Duodenal mucosa (tissue), 2 donors: ENCODE results near the gene EN1.

Experiments used
- H3K27ac ChIP-seq: one replicate; pipeline ENCODE4 v1.7.0; 2013; ENCODE audit warnings: low read depth, low read length
- H3K27me3 ChIP-seq, 2 donors: one replicate each; pipeline ENCODE4 v1.7.0; 2013; ENCODE audit warnings: low read length in 2 of 2, control low read depth in 1 of 2; ENCODE audit not compliant: insufficient read depth in 2 of 2, control insufficient read depth in 1 of 2
- H3K36me3 ChIP-seq, 2 donors: one replicate each; pipeline ENCODE4 v1.7.0; 2013; ENCODE audit warnings: low read length in 2 of 2, control low read depth in 1 of 2; ENCODE audit not compliant: insufficient read depth in 2 of 2, control insufficient read depth in 1 of 2
- H3K4me1 ChIP-seq, 2 donors: one replicate each; pipeline ENCODE4 v1.7.0; 2013; ENCODE audit warnings: low read length in 2 of 2, control low read depth in 1 of 2; ENCODE audit not compliant: insufficient read depth in 2 of 2, control insufficient read depth in 1 of 2
- H3K4me3 ChIP-seq, 2 donors: one replicate each; pipeline ENCODE4 v1.7.0; 2013; ENCODE audit warnings: low read length in 2 of 2, low read depth in 1 of 2
- H3K9ac ChIP-seq, 2 donors: one replicate each; pipeline ENCODE4 v1.7.0; 2013; ENCODE audit warnings: low read length in 2 of 2, low read depth in 1 of 2
- H3K9me3 ChIP-seq, 2 donors: one replicate each; pipeline ENCODE4 v1.7.0; 2013; ENCODE audit warnings: low read length in 2 of 2, control low read depth in 1 of 2; ENCODE audit not compliant: control insufficient read depth in 1 of 2

The EN1 gene

GRCh38 chr2:118849226-118850167, 2.0 kb upstream of the EN1 start:
- Histone ChIP-seq H3K4me3 (no peak overlapping the region), H3K27ac (no peak overlapping the region), H3K9me3 (no peaks in the 10 kb centered on the region), H3K36me3 (no peaks in the 10 kb centered on the region), H3K4me1 (peaks cover 3 to 6% of the 10 kb centered on the region in 2 donors), H3K27me3 (peaks cover 81 to 90% of the 10 kb centered on the region in 2 donors), H3K9ac (no peak overlapping the region)

DNA sequence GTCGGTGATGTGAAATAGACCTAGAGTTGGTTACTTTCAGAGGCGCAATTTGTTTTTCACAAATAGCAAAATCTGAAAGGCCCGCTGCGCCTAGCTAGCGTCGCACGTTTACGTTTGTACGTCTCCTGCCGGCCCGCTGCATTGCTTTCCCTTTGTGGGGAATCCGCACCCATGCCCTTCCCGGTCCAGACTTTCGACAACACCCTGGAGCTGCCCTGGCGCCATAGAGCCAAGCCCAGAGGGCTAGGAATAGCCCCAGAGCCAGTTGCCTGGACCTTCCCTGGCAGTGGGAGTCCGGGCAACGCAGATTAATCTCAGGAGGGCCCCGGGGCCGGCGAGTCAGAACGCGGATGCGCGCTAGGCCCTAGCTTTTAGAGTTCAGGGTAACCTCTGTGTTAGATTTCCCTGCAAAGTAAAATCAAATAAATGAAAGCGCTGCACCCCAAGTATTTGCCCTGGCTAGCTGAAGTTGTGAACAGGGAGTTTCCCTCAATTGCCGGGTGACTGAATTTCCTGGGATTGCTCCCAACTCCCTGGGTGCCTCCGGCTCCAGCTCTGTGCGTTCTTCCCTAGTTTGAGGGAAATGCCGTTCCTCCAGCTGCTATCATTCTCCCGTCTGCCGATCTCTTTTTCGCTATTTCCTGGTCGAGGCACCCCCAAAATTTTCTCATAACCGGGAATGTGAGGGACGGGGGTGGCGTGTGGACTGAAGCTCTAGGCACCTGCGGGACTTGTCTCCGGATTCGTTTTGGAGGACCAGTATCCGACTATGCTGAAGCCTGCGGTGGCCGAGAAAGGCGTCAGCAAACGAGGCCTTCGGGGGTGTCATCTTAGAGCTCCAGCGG, 1.2 kb upstream of the EN1 start:
- Histone ChIP-seq H3K4me1 (peaks cover 3 to 6% of the 10 kb centered on the region in 2 donors), H3K27me3 (peaks cover 80 to 90% of the 10 kb centered on the region in 2 donors), H3K9me3 (no peaks in the 10 kb centered on the region), H3K27ac (no peak overlapping the region), H3K4me3 (no peak overlapping the region), H3K9ac (no peak overlapping the region), H3K36me3 (no peaks in the 10 kb centered on the region)

DNA sequence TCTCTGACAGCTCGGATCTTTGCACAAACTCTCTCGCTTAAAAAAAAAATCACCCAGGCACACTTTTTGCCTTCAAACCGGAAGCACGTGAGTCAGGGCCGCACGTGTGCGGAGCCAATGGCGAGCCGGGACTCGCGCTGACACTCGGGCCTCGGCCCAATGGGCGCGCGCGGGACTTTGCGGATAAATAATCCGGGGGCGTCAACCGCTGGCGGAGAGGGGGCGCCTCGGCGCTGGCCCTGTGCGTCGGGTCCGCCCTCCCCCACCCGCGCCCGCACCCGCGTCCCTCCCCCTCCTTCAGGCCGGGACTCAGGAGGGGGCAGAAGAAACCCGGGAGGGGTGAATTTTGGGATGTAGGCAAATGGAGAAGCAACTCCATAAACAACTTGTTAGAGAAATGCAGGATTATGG, 319 bp upstream of the EN1 start:
- H3K4me1 ChIP-seq, result peaks cover 5 to 6% of the 10 kb centered on the region in 2 donors
- peaks cover 79 to 90% of the 10 kb centered on the region in 2 donors for H3K27me3 ChIP-seq
- peak overlapping the region in 1 of 2 donors; percentile 4 for H3K4me3 ChIP-seq
- H3K9ac ChIP-seq, result no peak overlapping the region
- no peaks in the 10 kb centered on the region for H3K9me3 ChIP-seq
- H3K27ac ChIP-seq, result no peak overlapping the region
- no peaks in the 10 kb centered on the region for H3K36me3 ChIP-seq

GRCh38 chr2:118846442-118846952, 951 bp downstream of the EN1 start:
- H3K27ac ChIP-seq, result no peak overlapping the region
- H3K4me1 ChIP-seq, result peaks cover 6 to 7% of the 10 kb centered on the region in 2 donors
- H3K4me3 ChIP-seq, result no peak overlapping the region
- no peak overlapping the region for H3K9ac ChIP-seq
- H3K36me3 ChIP-seq, result no peaks in the 10 kb centered on the region
- peaks cover 79 to 90% of the 10 kb centered on the region in 2 donors for H3K27me3 ChIP-seq
- no peaks in the 10 kb centered on the region for H3K9me3 ChIP-seq

GRCh38 chr2:118845522-118846441, 1.7 kb downstream of the EN1 start:
- no peaks in the 10 kb centered on the region for H3K9me3 ChIP-seq
- H3K9ac ChIP-seq, result no peak overlapping the region
- H3K36me3 ChIP-seq, result no peaks in the 10 kb centered on the region
- no peak overlapping the region for H3K27ac ChIP-seq
- no peak overlapping the region for H3K4me3 ChIP-seq
- peaks cover 6 to 7% of the 10 kb centered on the region in 2 donors for H3K4me1 ChIP-seq
- peaks cover 79 to 90% of the 10 kb centered on the region in 2 donors for H3K27me3 ChIP-seq

- Histone ChIP-seq H3K4me1 (peaks cover 6 to 7% of the 10 kb centered on the region in 2 donors), H3K9me3 (no peaks in the 10 kb centered on the region), H3K4me3 (no peak overlapping the region), H3K36me3 (no peaks in the 10 kb centered on the region), H3K27me3 (peaks cover 79 to 90% of the 10 kb centered on the region in 2 donors), H3K27ac (no peak overlapping the region), H3K9ac (no peak overlapping the region)
Observed at GRCh38 chr2:118845005-118845521, 2.4 kb downstream of the EN1 start.

DNA sequence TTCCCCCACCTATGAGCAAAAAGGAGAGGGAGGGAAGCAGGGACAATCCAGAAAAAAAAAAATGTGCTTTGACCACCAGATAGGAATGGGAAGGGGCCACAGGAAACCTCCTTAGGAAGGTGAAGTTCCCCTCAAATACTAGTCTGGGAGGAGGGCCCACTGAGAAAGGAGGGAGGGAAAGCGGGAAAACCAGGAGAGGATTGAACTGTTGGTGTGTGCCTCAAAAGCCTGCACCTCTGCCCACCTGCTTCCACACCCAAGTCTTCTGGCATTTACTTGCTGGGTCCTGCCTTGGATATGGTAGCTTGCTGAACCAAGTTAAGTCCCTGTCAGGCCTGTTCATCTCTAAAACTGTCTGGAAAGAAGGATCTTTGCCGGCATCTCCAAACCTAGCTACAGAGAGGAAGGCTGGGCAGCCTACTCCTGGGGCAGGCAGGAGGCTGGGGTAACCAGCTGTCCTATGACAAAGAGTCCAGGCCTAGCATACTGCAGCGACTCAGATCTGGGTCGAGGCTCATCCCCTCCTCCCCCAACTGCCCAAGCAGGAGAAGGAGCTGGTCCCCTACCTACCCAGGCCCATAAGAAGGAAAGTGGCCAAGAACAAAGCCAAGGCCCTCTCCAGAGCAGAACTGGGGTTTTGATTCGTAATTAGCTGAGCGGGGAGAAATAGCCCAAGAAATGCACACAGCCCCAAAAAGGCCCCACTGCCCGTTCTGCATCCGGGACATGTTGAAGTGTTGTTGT, 3.0 kb downstream of the EN1 start:
- Histone ChIP-seq H3K9ac (no peak overlapping the region), H3K36me3 (no peaks in the 10 kb centered on the region), H3K4me1 (peaks cover 6 to 7% of the 10 kb centered on the region in 2 donors), H3K27me3 (peaks cover 77 to 90% of the 10 kb centered on the region in 2 donors), H3K9me3 (no peaks in the 10 kb centered on the region), H3K27ac (no peak overlapping the region), H3K4me3 (no peak overlapping the region)

DNA sequence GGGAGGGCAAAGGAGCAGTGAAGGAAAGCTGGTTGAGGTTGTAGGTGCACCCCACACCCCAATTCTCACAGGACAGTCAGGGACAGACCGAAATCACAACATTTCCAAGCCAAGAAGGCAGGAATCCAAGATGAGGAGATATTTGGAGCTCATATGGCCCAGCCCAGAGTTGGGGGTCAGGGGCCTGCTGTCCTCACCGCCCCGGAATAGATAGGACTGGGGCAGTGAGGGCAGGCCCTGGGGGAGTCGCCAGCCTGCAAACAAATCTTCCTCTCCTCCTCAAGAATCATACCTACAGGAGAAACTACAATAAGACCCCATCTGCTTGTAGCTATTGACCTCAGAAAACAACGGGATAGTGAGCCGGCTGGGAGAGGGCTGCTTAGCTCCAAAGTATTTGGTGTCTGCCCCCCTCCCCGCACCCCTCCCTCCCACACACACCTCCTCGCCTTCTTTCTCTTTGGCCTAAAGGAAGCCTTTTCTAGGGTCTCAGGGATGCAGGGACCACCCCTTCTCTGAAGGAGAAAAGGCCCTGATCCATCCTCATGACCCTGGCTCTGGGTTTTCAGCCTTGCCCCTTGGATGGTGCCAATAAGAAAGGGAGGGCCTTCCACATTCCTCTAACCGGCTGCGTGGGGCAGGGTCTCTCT, 3.8 kb downstream of the EN1 start:
- H3K36me3 ChIP-seq, result no peaks in the 10 kb centered on the region
- H3K4me3 ChIP-seq, result no peak overlapping the region
- H3K4me1 ChIP-seq, result peaks cover 6 to 7% of the 10 kb centered on the region in 2 donors
- H3K27ac ChIP-seq, result no peak overlapping the region
- H3K9me3 ChIP-seq, result no peaks in the 10 kb centered on the region
- H3K27me3 ChIP-seq, result peaks cover 77 to 90% of the 10 kb centered on the region in 2 donors
- no peak overlapping the region for H3K9ac ChIP-seq
